ENCODE measurements around the gene CACNA1A.
A peak's percentile ranks its signal among the peaks of the same experiment; 100 is the strongest.

Gene CACNA1A

GRCh38 chr19:13163609-13164342 lies 342.5 kb downstream of the CACNA1A start (continued):
- TF ChIP-seq, protein P1, sequence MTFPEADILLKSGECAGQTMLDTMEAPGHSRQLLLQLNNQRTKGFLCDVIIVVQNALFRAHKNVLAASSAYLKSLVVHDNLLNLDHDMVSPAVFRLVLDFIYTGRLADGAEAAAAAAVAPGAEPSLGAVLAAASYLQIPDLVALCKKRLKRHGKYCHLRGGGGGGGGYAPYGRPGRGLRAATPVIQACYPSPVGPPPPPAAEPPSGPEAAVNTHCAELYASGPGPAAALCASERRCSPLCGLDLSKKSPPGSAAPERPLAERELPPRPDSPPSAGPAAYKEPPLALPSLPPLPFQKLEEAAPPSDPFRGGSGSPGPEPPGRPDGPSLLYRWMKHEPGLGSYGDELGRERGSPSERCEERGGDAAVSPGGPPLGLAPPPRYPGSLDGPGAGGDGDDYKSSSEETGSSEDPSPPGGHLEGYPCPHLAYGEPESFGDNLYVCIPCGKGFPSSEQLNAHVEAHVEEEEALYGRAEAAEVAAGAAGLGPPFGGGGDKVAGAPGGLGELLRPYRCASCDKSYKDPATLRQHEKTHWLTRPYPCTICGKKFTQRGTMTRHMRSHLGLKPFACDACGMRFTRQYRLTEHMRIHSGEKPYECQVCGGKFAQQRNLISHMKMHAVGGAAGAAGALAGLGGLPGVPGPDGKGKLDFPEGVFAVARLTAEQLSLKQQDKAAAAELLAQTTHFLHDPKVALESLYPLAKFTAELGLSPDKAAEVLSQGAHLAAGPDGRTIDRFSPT (tag by site-specific recombination; IDR thresholded peaks at IDR 0.05): peak; percentile 90
- TF ChIP-seq ZNF350 (tag by site-specific recombination; IDR thresholded peaks at IDR 0.05) (no peak), RBAK (tag by site-specific recombination; IDR thresholded peaks at IDR 0.05) (no peak), ZBTB48 (tag by site-specific recombination; IDR thresholded peaks at IDR 0.05) (peak; percentile 45; the same call in 1 of the 2 replicates), ZNF747 (tag by site-specific recombination; IDR thresholded peaks at IDR 0.05) (no peak), OSR2 (tag by site-specific recombination; IDR thresholded peaks at IDR 0.05) (no peak), ZEB2 (tag by site-specific recombination; IDR thresholded peaks at IDR 0.05) (peak; percentile 13), ZSCAN30 (tag by site-specific recombination; IDR thresholded peaks at IDR 0.05) (no peak), HOXA7 (CRISPR knock-in tag; IDR thresholded peaks at IDR 0.05; ENCODE audit: borderline replicate concordance) (no peak), ZNF621 (tag by site-specific recombination; IDR thresholded peaks at IDR 0.05) (no peak), ZNF707 (tag by site-specific recombination; IDR thresholded peaks at IDR 0.05) (no peak), ZNF792 (tag by site-specific recombination; IDR thresholded peaks at IDR 0.05) (no peak), GLIS1 (tag by site-specific recombination; IDR thresholded peaks at IDR 0.05) (peak; percentile 86), ZNF423 (tag by site-specific recombination; IDR thresholded peaks at IDR 0.05) (no peak), GLI2 (tag by site-specific recombination; IDR thresholded peaks at IDR 0.05; ENCODE audit: borderline replicate concordance, low read depth) (no peak), ZNF354C (tag by site-specific recombination; IDR thresholded peaks at IDR 0.05; ENCODE audit: borderline replicate concordance, low read depth) (no peak), MZF1 (tag by site-specific recombination; IDR thresholded peaks at IDR 0.05; ENCODE audit: borderline replicate concordance) (no peak), ZNF112 (tag by site-specific recombination; IDR thresholded peaks at IDR 0.05) (no peak), ZNF366 (tag by site-specific recombination; conservative IDR thresholded peaks at IDR 0.05) (peak; percentile 37), ZNF404 (tag by site-specific recombination; IDR thresholded peaks at IDR 0.05) (no peak), ZNF560 (tag by site-specific recombination; IDR thresholded peaks at IDR 0.05; ENCODE audit: borderline replicate concordance) (no peak), AEBP2 (tag by site-specific recombination; IDR thresholded peaks at IDR 0.05; ENCODE audit: borderline replicate concordance) (no peak), BCL11A (tag by site-specific recombination; IDR thresholded peaks at IDR 0.05; ENCODE audit: low read depth) (no peak; the same call in 1 of the 2 replicates), HOXC10 (CRISPR knock-in tag; IDR thresholded peaks at IDR 0.05) (no peak), ZNF184 (tag by site-specific recombination; IDR thresholded peaks at IDR 0.05) (no peak), ZNF645 (tag by site-specific recombination; IDR thresholded peaks at IDR 0.05) (no peak), KLF1 (tag by site-specific recombination; IDR thresholded peaks at IDR 0.05) (no peak)
- TF ChIP-seq, protein P2, sequence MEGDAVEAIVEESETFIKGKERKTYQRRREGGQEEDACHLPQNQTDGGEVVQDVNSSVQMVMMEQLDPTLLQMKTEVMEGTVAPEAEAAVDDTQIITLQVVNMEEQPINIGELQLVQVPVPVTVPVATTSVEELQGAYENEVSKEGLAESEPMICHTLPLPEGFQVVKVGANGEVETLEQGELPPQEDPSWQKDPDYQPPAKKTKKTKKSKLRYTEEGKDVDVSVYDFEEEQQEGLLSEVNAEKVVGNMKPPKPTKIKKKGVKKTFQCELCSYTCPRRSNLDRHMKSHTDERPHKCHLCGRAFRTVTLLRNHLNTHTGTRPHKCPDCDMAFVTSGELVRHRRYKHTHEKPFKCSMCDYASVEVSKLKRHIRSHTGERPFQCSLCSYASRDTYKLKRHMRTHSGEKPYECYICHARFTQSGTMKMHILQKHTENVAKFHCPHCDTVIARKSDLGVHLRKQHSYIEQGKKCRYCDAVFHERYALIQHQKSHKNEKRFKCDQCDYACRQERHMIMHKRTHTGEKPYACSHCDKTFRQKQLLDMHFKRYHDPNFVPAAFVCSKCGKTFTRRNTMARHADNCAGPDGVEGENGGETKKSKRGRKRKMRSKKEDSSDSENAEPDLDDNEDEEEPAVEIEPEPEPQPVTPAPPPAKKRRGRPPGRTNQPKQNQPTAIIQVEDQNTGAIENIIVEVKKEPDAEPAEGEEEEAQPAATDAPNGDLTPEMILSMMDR (tag by site-specific recombination; IDR thresholded peaks at IDR 0.05): no peak
- TF ChIP-seq, protein P3, sequence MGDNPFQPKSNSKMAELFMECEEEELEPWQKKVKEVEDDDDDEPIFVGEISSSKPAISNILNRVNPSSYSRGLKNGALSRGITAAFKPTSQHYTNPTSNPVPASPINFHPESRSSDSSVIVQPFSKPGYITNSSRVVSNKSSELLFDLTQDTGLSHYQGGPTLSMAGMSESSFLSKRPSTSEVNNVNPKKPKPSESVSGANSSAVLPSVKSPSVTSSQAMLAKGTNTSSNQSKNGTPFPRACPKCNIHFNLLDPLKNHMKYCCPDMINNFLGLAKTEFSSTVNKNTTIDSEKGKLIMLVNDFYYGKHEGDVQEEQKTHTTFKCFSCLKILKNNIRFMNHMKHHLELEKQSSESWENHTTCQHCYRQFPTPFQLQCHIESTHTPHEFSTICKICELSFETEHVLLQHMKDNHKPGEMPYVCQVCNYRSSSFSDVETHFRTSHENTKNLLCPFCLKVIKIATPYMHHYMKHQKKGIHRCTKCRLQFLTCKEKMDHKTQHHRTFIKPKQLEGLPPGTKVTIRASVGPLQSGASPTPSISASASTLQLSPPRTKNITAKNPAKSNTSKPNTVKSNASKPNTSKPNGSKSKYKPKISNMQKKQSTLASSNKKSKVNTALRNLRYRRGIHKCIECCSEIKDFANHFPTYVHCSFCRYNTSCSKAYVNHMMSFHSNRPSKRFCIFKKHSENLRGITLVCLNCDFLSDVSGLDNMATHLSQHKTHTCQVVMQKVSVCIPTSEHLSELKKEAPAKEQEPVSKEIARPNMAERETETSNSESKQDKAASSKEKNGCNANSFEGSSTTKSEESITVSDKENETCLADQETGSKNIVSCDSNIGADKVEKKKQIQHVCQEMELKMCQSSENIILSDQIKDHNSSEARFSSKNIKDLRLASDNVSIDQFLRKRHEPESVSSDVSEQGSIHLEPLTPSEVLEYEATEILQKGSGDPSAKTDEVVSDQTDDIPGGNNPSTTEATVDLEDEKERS (tag by site-specific recombination; IDR thresholded peaks at IDR 0.05): no peak
- TF ChIP-seq, protein P4, sequence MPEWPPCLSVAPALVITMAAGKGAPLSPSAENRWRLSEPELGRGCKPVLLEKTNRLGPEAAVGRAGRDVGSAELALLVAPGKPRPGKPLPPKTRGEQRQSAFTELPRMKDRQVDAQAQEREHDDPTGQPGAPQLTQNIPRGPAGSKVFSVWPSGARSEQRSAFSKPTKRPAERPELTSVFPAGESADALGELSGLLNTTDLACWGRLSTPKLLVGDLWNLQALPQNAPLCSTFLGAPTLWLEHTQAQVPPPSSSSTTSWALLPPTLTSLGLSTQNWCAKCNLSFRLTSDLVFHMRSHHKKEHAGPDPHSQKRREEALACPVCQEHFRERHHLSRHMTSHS (tag by site-specific recombination; IDR thresholded peaks at IDR 0.05): no peak

Measured in HEK293 (cell line).